CD4-positive, alpha-beta T cell treated with Interleukin-17A for 1 hour (primary cell): ENCODE measurements around the gene NFIB.

Source experiments
- DNase-seq: peaks from one replicate; pipeline ENCODE4 v3.0.0-alpha.2; 2020

The NFIB gene

DNA sequence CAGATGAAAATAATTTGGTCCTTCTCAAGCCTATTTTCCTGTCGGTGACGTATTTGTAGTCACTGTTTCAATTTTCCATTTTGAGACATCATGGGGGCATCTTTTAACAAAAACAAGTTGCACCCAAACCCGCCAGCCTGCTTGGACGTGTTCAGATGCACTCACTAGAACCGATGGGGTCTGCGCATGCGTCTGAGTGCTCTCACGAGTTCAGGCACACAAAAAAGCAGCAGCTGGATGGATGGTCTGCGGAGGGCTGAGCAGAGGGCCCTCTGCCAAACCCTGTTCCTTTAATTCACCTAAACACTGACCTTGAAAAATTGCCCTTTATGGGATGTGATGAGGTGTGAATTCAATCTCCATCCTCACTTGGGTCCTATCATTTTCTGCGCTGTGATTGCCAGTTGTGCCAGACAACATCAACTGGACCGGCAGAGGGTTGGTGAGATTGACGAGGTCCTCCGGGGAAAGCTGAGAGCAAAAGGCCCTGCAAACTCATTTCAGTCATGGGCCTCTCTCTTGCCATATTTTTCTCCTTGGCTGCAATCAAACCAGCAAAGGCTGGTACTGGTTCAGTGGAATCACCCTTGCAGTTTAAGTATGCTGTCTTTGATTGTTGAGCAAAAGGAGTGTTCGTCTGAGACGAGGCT is 251.9 kb downstream of the NFIB start:
- DNase-seq, result no peak

DNA sequence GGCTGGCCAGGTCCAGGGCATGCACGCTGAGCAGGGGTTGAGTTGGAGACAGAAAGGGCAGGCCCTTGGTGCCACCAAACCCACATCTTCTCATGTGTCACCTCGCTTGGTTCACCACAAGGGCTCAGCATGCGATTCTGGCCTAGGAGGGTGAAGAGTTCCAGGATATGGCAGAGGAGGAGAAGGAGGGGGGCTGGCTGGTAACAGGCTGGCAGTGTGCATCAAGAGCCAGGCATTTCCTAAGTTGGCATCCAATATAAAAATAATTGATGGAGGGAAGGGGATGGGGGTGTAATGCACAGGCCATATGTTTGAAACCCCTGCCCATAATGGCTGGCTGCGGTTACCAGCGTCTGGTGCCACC is 255.6 kb downstream of the NFIB start:
- no peak for DNase-seq

DNA sequence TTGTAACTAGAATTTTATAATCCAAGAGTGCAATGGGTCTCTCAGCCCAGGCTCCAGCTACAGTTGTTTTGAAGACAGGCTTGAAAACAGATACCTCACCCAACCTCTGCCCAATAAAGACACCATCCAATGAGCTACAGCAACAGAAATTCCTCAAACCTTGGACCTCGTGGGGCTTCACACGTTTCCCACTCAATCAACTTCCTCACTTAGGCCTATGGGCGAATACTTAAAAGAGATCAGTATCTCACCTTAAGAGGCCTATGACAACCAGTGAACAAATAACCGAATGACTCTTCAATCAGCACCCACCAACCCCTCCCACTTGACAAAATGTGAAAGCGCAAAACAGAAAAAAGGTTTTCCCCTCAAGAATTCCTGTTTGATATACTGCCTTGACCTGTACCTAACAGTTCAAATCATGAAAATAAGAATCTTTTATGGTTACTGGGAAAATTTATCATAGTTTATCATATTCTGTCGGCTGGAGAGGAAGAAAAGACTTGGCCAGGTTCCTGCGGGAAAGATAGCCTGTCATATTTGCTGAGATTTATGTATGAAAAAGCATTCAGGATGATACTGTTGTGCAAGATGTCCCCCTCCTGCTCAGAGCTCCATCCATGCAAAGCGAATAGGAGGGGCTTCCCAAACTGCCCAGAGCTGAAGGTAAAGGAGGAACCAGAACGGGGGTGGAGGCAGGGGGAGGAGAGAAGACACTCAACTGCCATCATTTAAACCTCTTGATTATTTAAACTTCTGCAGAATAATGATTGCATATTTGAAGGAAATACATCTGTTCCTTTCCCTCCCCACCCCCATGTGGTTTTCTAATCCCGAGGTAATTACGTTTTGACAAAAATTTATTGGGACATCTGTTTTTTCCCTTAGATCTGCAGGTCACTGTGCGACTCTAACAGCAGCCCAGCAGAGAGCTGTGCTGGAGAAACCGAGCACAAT is 256.3 kb downstream of the NFIB start:
- no peak for DNase-seq

GRCh38 chr9:14056316-14056861 is 257.6 kb downstream of the NFIB start:
- no peak for DNase-seq

- no peak for DNase-seq
Observed at GRCh38 chr9:14054096-14054495, 259.8 kb downstream of the NFIB start.

DNA sequence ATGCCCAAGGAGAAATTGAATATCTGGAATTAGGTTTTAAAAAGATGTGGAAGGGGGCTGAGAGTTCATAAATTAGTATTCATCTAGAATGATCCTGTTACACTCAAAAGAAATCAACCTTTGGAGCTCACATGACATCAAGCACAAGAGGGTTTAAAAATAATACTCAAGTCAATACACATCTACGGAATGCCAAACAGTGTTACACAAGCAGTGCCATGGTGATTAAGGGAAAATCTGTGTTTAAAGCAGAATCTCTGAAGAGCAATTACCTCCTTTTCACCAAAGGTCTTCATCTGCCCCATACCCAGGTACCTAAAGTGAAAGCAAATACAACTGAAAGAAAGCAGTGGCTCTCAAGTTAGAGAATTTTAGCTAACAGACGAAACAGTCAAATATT is 261.6 kb downstream of the NFIB start:
- DNase-seq, result no peak

DNA sequence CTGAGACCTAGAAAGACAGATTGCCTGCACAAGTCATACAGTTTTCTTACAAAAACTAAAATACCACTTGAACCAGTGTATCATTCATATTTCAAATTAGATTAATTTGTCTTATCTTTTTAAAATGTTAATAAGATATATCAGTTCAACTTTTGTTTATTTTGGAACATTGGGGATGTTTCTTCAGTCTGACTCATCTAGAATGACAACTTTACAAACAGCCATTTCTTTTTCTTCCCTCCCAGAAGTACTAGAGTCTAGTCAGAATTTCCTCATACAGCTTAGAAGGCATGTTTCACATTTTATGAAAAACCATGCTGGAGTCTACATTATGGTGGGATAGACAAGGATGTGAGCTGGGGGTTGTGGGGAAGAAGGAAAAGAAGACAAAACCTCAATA is 262.5 kb downstream of the NFIB start:
- no peak for DNase-seq

GRCh38 chr9:14043483-14043882 is 270.5 kb downstream of the NFIB start:
- no peak for DNase-seq

- no peak for DNase-seq
Observed at GRCh38 chr9:14037331-14037730, 276.6 kb downstream of the NFIB start.

- no peak for DNase-seq
Observed at GRCh38 chr9:14033067-14033466, 280.9 kb downstream of the NFIB start.
